IMR-90 (cell line): ENCODE data around the gene EBF3. TPM values are rescaled to one million over a fixed set of nuclear protein-coding genes. Genes with fewer than 3 reads are reported as not detected.

Experiments
- ATAC-seq: fragments of 200-7000 bp; cut with Tn5 transposase; 2 replicates; pipeline ENCODE4 v1.9.1; 2020; ENCODE audit warnings: low read depth, mild to moderate bottlenecking, moderate library complexity
- BruUV-seq: library from RNA; stranded (reverse); fragments of 400-500 nt; replicated peaks from 2 replicates; lab custom pipeline; 2021; lab: Mats Ljungman, UMichigan
- CTCF ChIA-PET: fragments of 300-600 bp; formaldehyde crosslinking; extraction: SDS; loops from one replicate; lab custom pipeline; 2021; ENCODE audit warnings: antibody characterized with exemption; lab: Yijun Ruan, JAX
- POLR2A ChIA-PET: fragments of 300-600 bp; sonication (Branson Sonifier 250); formaldehyde crosslinking; loops from one replicate; lab custom pipeline; 2022; ENCODE audit warnings: antibody characterized with exemption; ENCODE audit not compliant: unreplicated experiment; lab: Charles Lee
- DNase-seq: peaks from one replicate; pipeline ENCODE4 v3.0.0; 2013
- H2AFZ ChIP-seq: replicated peaks from 2 replicates; pipeline ENCODE3; 2013; ENCODE audit warnings: low read length, mild to moderate bottlenecking; ENCODE audit not compliant: poor library complexity
- H2AK5ac ChIP-seq: 2 replicates; pipeline ENCODE4 v1.6.1; 2013; ENCODE audit warnings: low read depth, low read length, inconsistent platforms
- H2AK9ac ChIP-seq: replicated peaks from 2 replicates; pipeline ENCODE3; 2013; ENCODE audit warnings: mild to moderate bottlenecking, low read depth, low read length, moderate library complexity; ENCODE audit not compliant: poor library complexity
- H2BK120ac ChIP-seq: 2 replicates; pipeline ENCODE4 v1.6.1; 2013; ENCODE audit warnings: low read depth, low read length, inconsistent platforms
- H2BK15ac ChIP-seq: 3 replicates; pipeline ENCODE4 v1.6.1; 2013; ENCODE audit warnings: low read depth, low read length, inconsistent platforms
- H2BK20ac ChIP-seq: 2 replicates; pipeline ENCODE4 v1.6.1; 2013; ENCODE audit warnings: low read depth, mild to moderate bottlenecking, inconsistent platforms, low read length, moderate library complexity
- H2BK5ac ChIP-seq: 2 replicates; pipeline ENCODE4 v1.6.1; 2013; ENCODE audit warnings: mild to moderate bottlenecking, low read depth, low read length, inconsistent platforms; ENCODE audit not compliant: poor library complexity, severe bottlenecking
- H3K14ac ChIP-seq: replicated peaks from 2 replicates; pipeline ENCODE4 v1.6.1; 2013; ENCODE audit warnings: low read depth, low read length, inconsistent platforms
- H3K18ac ChIP-seq: 2 replicates; pipeline ENCODE4 v1.6.1; 2013; ENCODE audit warnings: low read depth, low read length, control low read depth
- H3K23ac ChIP-seq: 2 replicates; pipeline ENCODE4 v1.6.1; 2013; ENCODE audit warnings: low read depth, low read length, inconsistent platforms
- H3K27ac ChIP-seq: 2 replicates; pipeline ENCODE4 v1.5.1; 2013; ENCODE audit warnings: mild to moderate bottlenecking, control low read depth, low read length; ENCODE audit not compliant: insufficient read depth
- H3K27me3 ChIP-seq: 2 replicates; pipeline ENCODE4 v1.6.1; 2013; ENCODE audit warnings: low read length; ENCODE audit not compliant: control insufficient read depth, insufficient read depth
- H3K36me3 ChIP-seq: 2 replicates; pipeline ENCODE4 v1.6.1; 2013; ENCODE audit warnings: low read length, mixed read lengths; ENCODE audit not compliant: control insufficient read depth, insufficient read depth
- H3K4ac ChIP-seq: 2 replicates; pipeline ENCODE4 v1.6.1; 2013; ENCODE audit warnings: low read depth, low read length, inconsistent platforms
- H3K4me1 ChIP-seq: 2 replicates; pipeline ENCODE4 v1.6.1; 2013; ENCODE audit warnings: low read length, mixed read lengths; ENCODE audit not compliant: control insufficient read depth, insufficient read depth
- H3K4me2 ChIP-seq: 2 replicates; pipeline ENCODE4 v1.6.1; 2013; ENCODE audit warnings: low read depth, mild to moderate bottlenecking, control low read depth, low read length, moderate library complexity
- H3K4me3 ChIP-seq: 2 replicates; pipeline ENCODE4 v1.5.1; 2013; ENCODE audit warnings: low read depth, mild to moderate bottlenecking, control low read depth, low read length, moderate library complexity; ENCODE audit not compliant: insufficient read depth
- H3K56ac ChIP-seq: 2 replicates; pipeline ENCODE4 v1.6.1; 2013; ENCODE audit warnings: low read length, inconsistent platforms; ENCODE audit not compliant: insufficient read depth; ENCODE audit errors: extremely low read depth
- H3K79me1 ChIP-seq, 2 experiments: 2 replicates each; pipeline ENCODE4 v1.6.1; 2013; ENCODE audit warnings: low read length in 2 of 2, inconsistent platforms in 1 of 2, low read depth in 1 of 2
- H3K9ac ChIP-seq: 2 replicates; pipeline ENCODE4 v1.6.1; 2013; ENCODE audit warnings: low read depth, low read length, control low read depth
- H3K9me1 ChIP-seq: 2 replicates; pipeline ENCODE4 v1.6.1; 2013; ENCODE audit warnings: low read length, inconsistent platforms; ENCODE audit not compliant: insufficient read depth
- H3K9me3 ChIP-seq: 2 replicates; pipeline ENCODE4 v1.6.1; 2013; ENCODE audit warnings: low read length; ENCODE audit not compliant: control insufficient read depth, insufficient read depth
- H4K20me1 ChIP-seq: 2 replicates; pipeline ENCODE4 v1.6.1; 2013; ENCODE audit warnings: low read length, inconsistent platforms; ENCODE audit not compliant: insufficient read depth
- H4K5ac ChIP-seq: 2 replicates; pipeline ENCODE4 v1.6.1; 2013; ENCODE audit warnings: mild to moderate bottlenecking, low read depth, low read length, control low read depth
- H4K8ac ChIP-seq, 2 experiments: 2 replicates each; pipeline ENCODE4 v1.6.1; 2013; ENCODE audit warnings: low read depth in 2 of 2, low read length in 2 of 2, control low read depth in 1 of 2, inconsistent platforms in 1 of 2
- H4K91ac ChIP-seq: 2 replicates; pipeline ENCODE4 v1.6.1; 2013; ENCODE audit warnings: low read depth, low read length, inconsistent platforms; ENCODE audit not compliant: insufficient read depth
- CEBPB ChIP-seq: IDR thresholded peaks from 2 replicates; pipeline ENCODE4 v1.6.1; 2012; ENCODE audit warnings: low read depth, low read length, improper control_type of control experiment
- CHD1 ChIP-seq: IDR thresholded peaks from 2 replicates; pipeline ENCODE4 v1.6.1; 2012; ENCODE audit warnings: low read depth, low read length, improper control_type of control experiment
- WGBS, 2 experiments: methylation state at CpG; one replicate each; pipeline versions ENCODE4 v1.1.5 to v1.1.7; 2013; ENCODE audit warnings: missing lambda C conversion rate in 2 of 2; ENCODE audit not compliant: insufficient read length in 1 of 2; ENCODE audit errors: extremely low coverage in 2 of 2; 5-methylcytosine and 5-hydroxymethylcytosine counted together
- dilution Hi-C: fragments of 300-500 bp; cut with HindIII; formaldehyde crosslinking; loops from one replicate; pipeline ENCODE4 v1.14.3; 2018; ENCODE audit warnings: low sequenced_read_pairs; ENCODE audit not compliant: unreplicated experiment
- in situ Hi-C: fragments of 300-500 bp; cut with MboI; formaldehyde crosslinking; loops from 3 replicates; pipeline ENCODE4 v1.14.3; 2019; ENCODE audit warnings: low sequenced_read_pairs, inconsistent platforms, mixed read lengths
- intact Hi-C: fragments of 100-400 bp; cut with micrococcal nuclease; formaldehyde crosslinking; loops from 2 replicates; pipeline ENCODE4 v1.10.0; 2022
- polyA plus RNA-seq, 3 experiments: library from polyadenylated mRNA; depleted of rRNA; stranded (reverse); fragments of >200 nt; gene quantifications; 2 replicates each; pipeline ENCODE4 v1.2.3, GENCODE V29; 2012; ENCODE audit warnings: low replicate concordance in 1 of 3
- total RNA-seq: library from RNA; depleted of rRNA; stranded (reverse); fragments of >200 nt; gene quantifications from 2 replicates; pipeline ENCODE4 v1.2.3, GENCODE V29; 2012

Gene EBF3
- total and polyA plus RNA-seq, 2 of the 4 experiments (the other 2 are of a cell fraction), result 0.36 to 0.70 TPM

DNA sequence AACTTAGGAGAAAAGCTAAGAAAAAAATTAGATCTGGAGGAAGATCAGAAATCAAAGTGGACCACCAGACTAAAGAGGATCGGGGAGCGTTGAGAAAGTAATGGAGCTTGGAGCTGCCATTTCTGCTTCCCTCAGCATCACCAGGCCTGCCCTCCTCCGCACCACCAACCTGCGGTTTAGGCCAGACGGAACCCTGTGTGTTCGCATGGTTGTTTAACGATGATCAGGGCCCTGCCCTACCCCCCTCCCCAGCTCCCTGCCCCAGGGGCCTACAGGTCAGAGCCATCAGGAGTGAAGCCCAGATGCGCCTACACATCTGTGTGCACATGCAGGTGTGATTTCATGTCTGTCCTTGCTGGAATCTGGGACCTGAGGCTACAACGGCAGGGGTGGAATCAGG lies 45.7 kb downstream of the EBF3 start:
- Histone ChIP-seq H3K23ac (no peak overlapping the region), H3K27ac (no peak overlapping the region), H3K27me3 (no peaks in the 10 kb centered on the region), H3K9ac (no peak overlapping the region), H3K14ac (no peak overlapping the region), H4K91ac (no peak overlapping the region), H2BK120ac (no peak overlapping the region), H3K9me1 (no peaks in the 10 kb centered on the region), H3K9me3 (peaks cover 15% of the 10 kb centered on the region; the same call in 1 of the 2 replicates), H2AK9ac (no peak overlapping the region), H4K5ac (no peak overlapping the region), H3K56ac (no peak overlapping the region), H3K4me3 (no peak overlapping the region), H2AFZ (no peak overlapping the region), H3K4ac (no peak overlapping the region), H2BK5ac (no peak overlapping the region), H2AK5ac (no peak overlapping the region), H3K36me3 (no peaks in the 10 kb centered on the region), H4K20me1 (no peaks in the 10 kb centered on the region; the same call in 1 of the 2 replicates), H4K8ac (no peak overlapping the region), H3K18ac (no peak overlapping the region), H2BK20ac (no peak overlapping the region), H2BK15ac (no peak overlapping the region), H3K4me2 (no peak overlapping the region), H3K79me1 (no peaks in the 10 kb centered on the region), H3K4me1 (no peaks in the 10 kb centered on the region)
- ATAC-seq, result no peak
- intact Hi-C loops (no loop called here), in situ Hi-C loops (no loop called here), dilution Hi-C loops (no loop called here)
- no TSS peak for BruUV-seq
- CTCF ChIA-PET, result no interaction called here
- no peak for DNase-seq
- POLR2A ChIA-PET, result no interaction called here
- no CpG with 5 or more reads among the region's 9 CpGs for WGBS, 2 experiments
- no peak for TF ChIP-seq CEBPB
- no peak for TF ChIP-seq CHD1
